Stimulated activated CD8-positive, alpha-beta memory T cell treated with anti-CD3 and anti-CD28 coated beads, Interleukin-12 subunit alpha, Interleukin-12 subunit beta, amount 100 ng/mL, for 24 hours (primary cell): ENCODE data around the gene RABGGTA.
A peak's percentile ranks its signal among the peaks of the same experiment; 100 is the strongest.
"Not testable (repeated sequence)": the region's sequence is repeated elsewhere in the genome, so short reads cannot be mapped to it uniquely, and the experiment has no call there.

ENCODE experiments used
- DNase-seq: peaks from one replicate; pipeline ENCODE4 v3.0.0-alpha.2; 2020; ENCODE audit errors: extremely low read depth

Gene RABGGTA

GRCh38 chr14:24260780-24261157 is 10.6 kb downstream of the RABGGTA start:
- DNase-seq = no peak

DNA sequence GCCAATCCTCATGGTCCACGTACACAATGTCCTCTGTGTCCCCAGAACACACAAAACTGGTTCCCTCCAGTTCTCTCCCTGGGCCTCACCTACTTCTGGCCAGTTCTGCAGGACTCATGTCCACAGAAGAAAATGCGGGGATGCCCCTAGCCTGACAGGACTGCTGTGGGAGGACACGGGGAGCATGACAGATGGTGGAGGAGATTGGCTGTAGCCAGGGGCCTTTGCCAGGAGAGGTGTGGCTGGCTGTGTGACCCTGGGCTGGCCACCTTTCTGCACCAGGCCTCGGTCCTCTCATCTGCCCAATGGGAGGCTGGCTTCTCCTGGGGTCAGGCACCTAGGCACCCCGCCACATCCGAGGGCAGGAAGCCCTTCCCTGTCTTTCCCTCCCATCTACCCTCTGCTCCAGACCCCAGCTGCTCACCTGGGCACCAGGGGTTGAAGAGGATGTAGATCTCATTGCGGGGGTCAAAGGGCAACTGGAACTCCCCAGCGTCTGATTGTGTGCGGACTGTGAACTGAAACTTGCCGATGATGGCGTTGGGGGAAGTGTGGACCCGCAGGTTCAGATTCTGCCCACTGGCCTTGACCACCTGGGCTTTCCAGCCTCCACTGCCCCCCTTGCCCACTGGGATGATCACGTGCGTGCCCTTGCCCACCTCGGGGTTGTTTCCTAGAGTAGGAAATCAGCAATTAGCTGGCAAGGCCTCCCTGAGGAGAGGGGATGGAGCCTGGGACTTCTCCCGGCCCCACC is 11.2 kb downstream of the RABGGTA start:
- DNase-seq = no peak

DNA sequence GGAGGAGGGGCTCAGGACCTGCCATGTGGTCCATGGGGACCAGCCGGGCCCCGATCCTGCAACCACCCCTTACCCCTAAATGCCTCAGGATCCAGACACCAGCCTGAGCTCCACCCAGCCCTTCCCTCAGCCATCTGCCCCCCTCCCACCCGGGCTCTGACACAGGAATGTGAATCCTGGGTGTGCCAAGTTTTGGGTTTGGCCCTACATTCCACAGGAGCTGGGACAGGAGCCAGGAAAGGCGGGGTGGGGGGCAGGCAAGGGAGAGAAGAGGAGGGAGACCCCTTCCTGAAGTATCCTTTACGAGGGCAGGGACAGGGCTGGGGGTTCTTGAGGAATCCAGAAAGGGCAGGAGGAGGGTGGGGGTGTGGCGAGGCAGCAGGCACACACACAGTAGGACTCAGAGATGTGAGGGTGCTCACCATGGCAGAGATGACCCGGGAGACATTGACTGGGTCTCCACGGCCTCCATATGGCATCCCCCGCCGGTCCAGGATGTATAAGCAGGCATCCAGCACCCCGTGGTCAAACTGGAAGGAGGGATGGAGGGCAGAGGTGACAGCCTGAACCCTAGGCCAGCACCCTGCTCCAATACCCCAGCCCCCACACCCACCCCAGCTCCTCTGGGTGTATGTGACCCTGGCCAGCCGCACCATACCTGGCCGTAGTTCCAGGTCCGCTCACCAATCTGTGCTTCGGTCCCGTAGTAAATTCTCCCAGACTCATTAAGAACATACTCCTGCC is 11.9 kb downstream of the RABGGTA start:
- DNase-seq = no peak

GRCh38 chr14:24258548-24259265 is 12.7 kb downstream of the RABGGTA start:
- DNase-seq = no peak

DNA sequence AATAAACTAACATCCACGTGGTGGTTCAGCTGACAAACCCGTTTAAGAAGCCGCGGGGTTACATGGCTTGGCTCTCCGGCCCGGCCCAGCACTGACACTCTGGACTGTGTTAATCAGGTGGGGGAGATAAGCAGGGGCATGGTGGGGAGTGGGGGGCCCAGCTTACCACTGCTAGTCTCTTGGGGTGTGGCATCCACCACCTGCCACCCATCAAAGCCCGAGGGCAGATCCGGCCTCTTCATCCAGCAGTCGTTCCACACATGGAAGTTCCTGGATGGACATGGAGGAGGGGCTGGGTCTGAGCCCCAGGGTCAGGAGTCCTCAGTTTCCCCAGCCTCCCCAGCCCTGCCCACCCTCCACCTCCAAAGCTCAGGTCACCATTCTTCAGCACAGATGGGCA is 13.3 kb downstream of the RABGGTA start:
- no peak for DNase-seq

DNA sequence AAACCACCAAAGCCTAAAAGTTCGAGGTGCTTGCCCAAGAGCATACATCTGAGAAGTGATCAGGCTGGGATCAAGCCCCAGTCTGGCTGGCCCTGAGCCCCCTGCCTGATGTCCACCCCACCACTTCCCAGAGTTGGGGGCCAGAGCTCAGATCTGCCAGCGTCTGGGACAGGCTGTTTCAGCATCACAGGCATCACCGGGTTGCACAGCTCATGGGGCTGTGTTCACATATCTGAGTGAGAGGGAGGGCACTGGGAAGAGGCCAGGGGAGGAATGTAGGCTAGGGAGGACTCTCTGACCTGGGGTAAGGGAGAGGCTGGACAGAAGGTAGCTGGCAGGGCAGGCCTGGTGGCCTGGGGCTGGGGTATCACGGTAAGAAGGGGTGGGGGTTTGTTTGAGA is 14.4 kb downstream of the RABGGTA start:
- DNase-seq = no peak

DNA sequence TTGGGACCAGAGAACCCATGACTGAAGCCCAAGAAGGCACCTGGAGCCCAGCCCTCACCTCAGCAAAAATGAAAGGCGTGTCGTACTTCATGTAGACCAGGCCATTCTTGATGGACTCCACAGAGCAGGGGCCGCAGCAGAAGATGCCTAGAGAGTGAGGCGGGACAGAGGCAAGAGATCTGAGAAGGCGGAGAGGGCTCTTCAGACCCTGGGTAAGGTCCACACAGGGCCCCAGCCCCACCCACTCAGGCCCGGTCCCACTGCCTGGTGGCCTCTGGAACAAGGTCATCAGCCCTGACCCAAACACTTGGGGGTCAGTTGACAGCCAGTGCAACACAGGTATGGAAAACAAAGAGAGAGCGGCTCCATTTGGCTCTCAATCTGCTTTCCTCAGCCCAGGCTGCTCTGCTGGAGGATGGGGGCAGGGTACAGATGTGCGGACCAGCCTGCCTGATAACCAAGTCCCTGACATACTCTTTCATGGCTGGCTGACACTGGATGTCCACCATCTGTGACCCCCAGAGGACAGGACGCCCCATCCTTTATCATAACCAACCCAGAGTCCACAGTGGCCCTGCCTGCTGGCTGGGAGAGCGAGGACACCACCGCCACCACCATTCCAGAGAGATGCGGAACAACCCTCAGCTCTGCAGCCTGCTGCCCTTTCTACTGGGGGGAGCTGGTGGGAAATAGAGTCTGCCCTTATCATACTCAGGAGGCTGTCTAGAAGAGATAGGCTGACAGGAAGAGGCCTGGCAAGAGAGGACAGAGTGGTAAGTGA is 15.3 kb downstream of the RABGGTA start:
- DNase-seq = no peak

GRCh38 chr14:24255438-24255837 is 16.0 kb downstream of the RABGGTA start:
- no peak for DNase-seq

DNA sequence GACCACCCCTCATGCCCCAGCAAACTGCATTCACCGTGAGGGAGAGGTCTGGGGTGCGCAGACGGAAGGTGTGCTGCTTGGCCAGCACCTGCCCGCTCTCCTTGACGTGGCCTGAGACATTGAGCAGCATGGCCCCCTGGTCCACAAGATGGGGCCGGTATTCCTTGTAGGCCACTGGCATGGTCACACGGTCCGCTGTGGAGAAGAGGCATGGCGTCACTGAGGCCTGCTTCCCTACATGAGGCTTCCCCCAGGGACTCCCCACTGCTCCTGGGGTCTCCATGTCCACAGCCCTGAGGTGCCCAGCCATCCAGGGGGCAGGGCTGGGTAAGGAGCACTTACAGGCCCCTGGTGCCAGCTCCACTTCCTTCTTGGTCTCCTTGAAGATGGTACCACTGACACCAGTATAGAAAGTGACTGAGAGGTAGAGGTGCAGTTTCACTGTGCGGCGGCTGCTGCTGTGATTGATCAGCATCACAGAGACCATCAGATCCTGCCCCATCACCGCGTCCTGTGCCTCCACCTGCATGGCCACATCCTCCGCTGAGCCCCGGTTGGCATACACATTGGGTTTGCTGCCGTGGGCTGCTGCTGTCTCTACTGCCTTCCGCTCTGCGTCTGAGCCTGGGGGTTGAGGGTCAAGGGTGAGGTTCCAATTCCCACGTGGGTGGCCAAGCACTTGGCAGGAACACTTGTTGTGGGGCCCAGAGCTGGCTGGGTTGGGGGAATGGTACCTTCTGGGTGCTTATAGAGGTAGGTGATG is 16.6 kb downstream of the RABGGTA start:
- no peak for DNase-seq

DNA sequence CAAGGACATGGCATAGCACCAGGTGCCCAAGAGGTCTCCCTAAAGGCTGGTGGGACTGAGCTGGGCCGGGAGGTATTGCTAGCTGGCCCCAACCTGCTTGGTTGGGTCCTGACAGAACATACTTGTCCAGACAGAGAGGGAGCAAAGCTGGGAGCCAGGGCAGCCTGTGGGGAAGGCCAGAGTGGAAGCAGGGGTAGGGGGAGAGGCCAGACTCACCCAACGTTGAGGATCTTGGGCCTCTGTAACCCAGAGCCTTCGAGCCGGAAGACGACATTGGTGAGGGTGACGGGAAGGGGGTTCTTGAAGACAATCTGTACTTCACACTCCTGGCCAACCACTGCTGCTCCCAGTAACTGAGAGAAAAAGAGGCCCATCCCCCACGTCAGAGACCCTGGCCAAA is 17.5 kb downstream of the RABGGTA start:
- DNase-seq = no peak

- no peak for DNase-seq
Observed at GRCh38 chr14:24252289-24253124, 18.9 kb downstream of the RABGGTA start.

DNA sequence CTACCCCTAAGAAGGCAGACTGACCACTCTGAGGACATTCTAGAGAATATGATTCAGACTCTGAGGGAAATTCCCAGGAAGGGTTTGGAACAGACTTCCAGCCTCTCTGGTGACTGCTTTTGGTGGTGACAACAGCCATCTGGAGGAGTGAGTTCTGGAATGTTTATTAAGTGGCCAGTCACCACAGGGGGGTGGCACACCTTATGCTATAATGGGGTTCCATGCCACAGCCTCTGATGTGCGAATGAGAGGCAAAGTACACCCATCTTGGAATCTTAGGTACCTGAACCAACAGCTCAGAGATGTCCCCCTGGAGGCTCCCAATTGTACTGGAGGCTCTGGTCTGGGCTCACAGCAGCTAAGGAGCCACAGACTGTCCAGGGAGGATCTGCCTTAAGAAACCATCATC is 19.5 kb downstream of the RABGGTA start:
- no peak for DNase-seq

- no peak for DNase-seq
Observed at GRCh38 chr14:24250354-24250753, 21.0 kb downstream of the RABGGTA start.

DNA sequence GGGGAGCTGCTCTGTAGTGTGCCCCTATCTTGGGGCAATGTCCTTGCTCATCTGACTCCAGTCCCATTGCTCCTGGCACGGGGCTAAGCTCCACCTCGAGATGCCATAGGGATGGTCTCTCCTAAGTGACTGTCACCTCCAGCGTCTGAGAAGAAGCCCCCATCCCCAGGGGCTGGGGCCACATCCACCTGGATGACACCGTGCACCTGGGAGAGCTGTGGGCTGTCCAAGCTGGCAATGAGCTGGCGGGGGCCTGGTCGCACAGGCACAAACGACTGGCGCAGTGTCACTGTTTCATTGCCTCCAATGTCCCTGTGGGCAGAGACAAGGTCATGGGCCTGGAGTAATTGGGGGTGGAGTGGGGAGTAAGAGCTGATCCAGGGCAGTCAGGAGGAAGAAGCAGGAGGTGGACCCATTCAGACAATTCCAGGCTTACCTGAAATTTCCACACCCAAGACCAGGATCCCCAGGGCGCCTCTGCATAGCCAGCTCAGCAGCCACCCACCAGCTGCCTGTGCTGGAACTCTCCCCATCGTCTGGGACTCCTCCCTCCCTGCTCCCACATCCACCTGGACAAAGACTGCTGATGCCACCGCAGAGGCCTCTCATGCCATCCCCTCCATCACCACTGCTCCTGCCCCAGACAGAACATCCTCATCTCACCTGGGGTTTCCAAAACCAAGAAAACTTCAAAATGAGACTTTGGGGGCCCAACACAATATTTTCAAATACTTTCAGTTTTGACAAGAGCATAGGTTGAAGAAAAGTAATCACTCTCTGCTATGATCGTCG is 22.0 kb downstream of the RABGGTA start:
- DNase-seq = no peak

DNA sequence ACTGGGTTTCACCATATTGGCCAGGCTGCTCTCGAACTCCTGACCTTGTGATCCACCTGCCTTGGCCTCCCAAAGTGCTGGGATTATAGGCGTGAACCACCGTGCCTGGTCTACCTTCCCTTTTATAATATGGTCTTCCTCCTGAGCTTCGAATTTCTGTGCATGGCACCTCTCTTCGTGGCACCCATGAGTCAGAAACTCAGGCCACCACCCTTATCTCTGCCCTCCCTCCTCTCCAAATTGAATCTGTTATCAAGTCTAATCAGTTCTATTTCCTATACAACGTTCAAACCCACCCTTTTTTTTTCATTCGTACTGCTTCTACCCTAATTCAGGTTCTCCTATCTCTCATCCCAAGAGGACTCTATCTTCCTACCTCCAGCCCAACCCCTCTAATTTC is 24.0 kb downstream of the RABGGTA start:
- no peak for DNase-seq

DNA sequence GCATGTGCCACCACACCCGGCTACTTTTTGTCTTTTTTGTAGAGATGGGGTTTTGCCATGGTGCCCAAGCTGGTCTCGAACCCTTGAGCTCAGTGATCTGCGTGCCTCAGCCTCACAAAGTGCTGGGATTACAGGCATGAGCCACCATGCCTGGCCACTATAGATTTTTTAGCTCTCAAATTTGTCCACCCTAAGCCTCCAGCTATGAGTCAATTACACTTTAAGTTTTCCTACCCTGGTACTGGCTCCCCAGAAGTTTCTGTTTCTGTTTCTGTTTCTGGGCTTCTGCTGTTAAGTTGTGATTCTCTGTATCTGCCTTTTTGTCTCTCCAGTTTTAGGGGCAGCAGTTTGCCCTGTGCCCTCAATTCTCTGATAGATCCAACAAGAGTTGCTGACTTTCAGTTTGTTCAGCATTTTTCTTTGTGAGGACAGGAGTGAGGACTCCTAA is 24.6 kb downstream of the RABGGTA start:
- no peak for DNase-seq

DNA sequence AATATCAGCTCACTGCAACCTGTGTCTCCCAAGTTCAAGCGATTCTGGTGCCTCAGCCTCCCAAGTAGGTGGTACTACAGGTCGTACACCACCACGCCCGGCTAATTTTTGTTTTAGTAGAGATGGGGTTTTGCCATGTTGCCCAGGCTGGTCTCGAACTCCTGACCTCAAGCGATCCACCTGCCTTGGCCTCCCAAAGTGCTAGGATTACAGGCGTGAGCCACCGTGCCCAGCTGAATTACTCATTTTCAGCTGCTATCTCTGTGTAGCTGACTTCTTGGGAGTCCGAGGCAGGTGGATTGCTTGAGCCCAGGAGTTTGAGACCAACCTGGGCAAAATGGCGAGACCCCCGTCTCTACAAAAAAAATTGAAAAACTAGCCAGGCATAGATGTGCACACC is 26.0 kb downstream of the RABGGTA start:
- DNase-seq = not testable (repeated sequence)

GRCh38 chr14:24243336-24243836 is 28.0 kb downstream of the RABGGTA start:
- DNase-seq = no peak

DNA sequence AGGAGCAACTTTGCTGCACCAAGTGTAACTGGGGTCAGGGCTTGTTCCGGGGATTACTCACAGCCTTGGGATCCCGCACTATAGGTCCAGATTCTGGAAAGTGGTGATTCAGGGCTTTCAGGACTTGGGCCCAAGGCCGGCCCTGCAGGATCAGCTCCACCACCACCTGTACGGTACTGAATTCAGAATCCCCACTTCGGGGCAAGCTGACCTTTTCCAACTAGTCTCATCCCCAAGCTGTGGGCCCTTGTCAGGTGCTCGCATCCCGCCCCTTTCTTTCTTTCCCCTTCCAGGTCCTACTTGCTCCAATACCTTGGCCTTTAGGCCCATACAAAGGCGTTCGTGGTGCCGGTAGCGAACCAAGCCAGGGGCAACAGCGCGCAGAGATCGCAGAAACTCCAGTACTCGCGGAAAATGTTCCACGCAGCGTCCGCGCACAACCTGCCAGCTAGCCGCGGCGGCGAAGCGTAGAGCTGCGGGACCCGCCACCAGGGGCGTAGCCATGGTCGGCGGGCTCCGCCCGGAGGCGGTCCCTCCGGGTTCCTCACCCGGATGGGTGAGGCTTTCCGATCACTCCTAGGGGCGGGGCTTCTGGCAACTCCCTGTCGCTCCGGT is 29.5 kb downstream of the RABGGTA start:
- peak; percentile 90 for DNase-seq
